HG03280 (cell line): Measurements from ENCODE around the gene NXNL1.

ENCODE experiments used
- ATAC-seq: cut with Tn5 transposase; IDR thresholded peaks from one replicate; pipeline ENCODE4 v1.9.1; 2021; ENCODE audit warnings: mild to moderate bottlenecking, moderate library complexity; ENCODE audit not compliant: unreplicated experiment

The NXNL1 gene

GRCh38 chr19:17419621-17420474 lies 40.9 kb downstream of the NXNL1 start, which contains the start of gene MVB12A:
MVB12A (plus strand) TSS chr19:17420047; CDS start chr19:17420136, 89 bp downstream.
- ATAC-seq = peak; percentile 91

DNA sequence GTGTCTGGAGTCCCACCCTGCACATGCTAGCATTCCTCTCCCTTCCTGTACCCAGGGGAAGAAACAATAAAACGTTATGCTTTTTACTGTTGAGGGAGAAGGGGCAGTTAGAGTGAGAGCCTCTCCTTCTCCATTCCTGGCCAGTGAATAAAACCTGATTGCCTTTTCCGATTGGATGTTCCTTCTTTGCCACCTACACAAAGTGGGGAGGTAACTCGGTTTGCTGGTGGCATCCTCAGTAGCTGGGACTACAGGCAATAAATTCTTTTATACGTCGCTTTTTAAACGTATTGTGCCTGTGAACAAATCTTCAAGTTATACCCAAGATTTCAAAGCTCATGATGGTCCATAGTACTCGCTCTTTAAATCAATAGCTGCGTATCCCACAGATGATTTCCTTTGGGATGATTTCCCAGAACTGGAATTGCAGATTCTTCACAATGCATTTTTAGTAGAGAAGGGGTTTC lies 41.5 kb downstream of the NXNL1 start:
- ATAC-seq = no peak

- ATAC-seq = no peak
Measured at GRCh38 chr19:17418710-17419109, 42.0 kb downstream of the NXNL1 start.

DNA sequence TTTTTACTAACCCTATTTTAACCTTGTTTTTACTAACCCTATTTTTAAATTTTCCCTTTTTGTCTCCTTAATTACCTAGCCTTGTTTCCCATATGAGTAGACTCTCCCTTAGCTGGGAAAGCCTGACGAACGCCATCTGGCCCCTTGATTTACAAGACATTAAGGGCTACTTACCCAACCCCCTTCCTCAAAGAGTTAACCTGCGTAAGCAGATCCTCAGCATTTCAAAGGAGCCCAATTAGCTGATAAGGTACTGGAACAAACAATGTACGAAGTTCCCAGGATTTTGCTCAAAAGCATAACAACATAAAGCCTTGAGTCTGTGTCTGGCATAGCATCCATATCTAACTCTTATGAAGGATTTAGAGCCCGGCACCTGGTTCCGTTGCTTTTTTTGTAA lies 45.6 kb downstream of the NXNL1 start:
- no peak for ATAC-seq

- ATAC-seq = no peak
Measured at GRCh38 chr19:17414097-17414496, 46.6 kb downstream of the NXNL1 start.

DNA sequence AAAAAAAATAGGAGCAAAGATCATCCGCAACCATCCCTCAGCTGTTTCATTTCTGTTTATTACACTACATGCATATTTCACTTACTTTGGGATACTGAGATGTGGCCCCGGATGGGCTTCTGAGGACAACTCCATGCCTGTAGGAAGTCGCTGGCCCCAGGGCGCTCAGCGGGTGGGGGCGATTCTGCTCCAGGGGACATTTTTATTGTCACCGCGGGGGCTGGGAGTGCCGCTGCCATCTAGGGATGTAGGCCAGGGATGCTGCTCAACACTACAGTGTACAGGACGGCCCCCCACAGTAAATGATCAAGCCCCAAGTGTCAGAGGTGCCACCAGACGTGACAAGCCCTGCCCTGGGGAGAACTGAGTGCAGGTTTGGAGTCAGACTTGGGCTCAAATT lies 48.9 kb downstream of the NXNL1 start:
- ATAC-seq = no peak

GRCh38 chr19:17409990-17410389 lies 50.7 kb downstream of the NXNL1 start:
- no peak for ATAC-seq

DNA sequence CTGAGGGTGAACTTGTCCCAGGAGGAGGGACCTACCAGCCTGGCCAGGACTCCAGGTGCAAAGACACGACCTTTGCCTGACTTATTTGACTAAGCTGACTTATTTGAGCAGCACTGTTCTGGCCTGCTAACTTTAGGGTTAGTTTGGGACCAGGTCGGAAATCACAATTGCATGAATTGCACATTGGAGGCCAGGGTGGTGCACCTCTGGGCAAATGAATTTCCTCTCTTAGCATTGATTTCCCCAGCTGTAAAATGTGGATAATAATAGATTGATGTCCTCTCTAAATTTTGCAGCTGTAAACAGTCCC lies 53.9 kb downstream of the NXNL1 start:
- ATAC-seq = no peak

DNA sequence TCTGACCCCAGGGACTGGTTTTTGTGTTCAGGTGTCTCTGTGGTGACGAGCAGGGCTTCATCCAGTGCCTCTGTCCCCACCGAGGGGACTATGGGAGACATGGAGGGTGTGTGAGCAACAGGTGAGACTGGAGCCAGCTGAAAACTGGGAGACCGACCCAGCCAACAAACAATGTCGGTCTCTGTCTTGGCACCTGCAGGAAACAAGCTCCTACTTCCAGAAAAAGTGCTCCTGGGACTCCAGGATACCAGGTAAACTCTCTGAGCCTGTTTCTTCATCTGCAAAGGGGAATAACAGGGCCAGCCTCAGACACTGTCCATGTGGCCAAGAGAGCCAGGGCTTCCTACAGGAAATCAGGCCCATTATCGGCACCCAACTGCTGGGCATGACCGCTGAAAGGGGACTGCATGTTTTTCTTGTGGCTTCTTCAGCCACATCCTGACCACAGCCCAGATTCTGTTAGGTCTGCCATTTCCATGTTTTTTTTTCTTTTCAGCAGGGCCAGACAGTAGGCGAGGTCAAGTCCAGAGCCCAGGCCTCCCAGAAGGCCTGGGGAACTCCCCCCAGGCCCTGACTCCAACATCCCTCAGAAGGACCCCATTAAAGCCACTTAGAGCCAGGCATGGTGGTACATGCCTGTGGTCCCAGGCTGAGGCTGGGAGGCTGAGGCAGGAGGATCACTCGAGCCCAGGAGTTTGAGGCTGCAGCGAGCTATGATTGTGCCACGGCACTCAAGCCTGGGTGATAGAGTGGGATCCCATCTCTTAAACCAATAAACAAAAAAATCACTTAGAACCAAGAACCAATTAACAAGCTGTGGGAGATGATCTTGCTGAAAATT lies 54.5 kb downstream of the NXNL1 start:
- ATAC-seq = peak; percentile 16
